Testis (tissue), 3 donors: ENCODE data around the gene PCYT2. TPM values are rescaled to one million over a fixed set of nuclear protein-coding genes. Genes with fewer than 3 reads are reported as not detected.

ENCODE experiments used
- DNase-seq: peaks from one replicate; pipeline ENCODE4 v3.0.0-alpha.2; 2019
- H3K27ac ChIP-seq, 2 donors: fragments of 200-600 bp; sonication (generic); one replicate each; pipeline ENCODE4 v1.5.1; 2019
- H3K27me3 ChIP-seq: fragments of 200-600 bp; sonication (generic); one replicate; pipeline ENCODE4 v1.5.1; 2019
- H3K36me3 ChIP-seq: fragments of 200-600 bp; sonication (generic); one replicate; pipeline ENCODE4 v1.5.1; 2017; ENCODE audit warnings: low read depth; ENCODE audit errors: missing control alignments
- H3K4me1 ChIP-seq: fragments of 200-600 bp; sonication (generic); one replicate; pipeline ENCODE4 v1.5.1; 2019
- H3K4me3 ChIP-seq, 2 donors: fragments of 200-600 bp; sonication (generic); one replicate each; pipeline ENCODE4 v1.5.1; 2017 to 2019
- H3K9me3 ChIP-seq: fragments of 200-600 bp; sonication (generic); one replicate; pipeline ENCODE4 v1.5.1; 2017
- POLR2A ChIP-seq: fragments of 450-650 bp; IDR thresholded peaks from one replicate; pipeline ENCODE4 v1.6.1; 2017; ENCODE audit warnings: antibody characterized with exemption, mild to moderate bottlenecking, moderate library complexity
- WGBS, 2 donors: methylation state at CpG; one replicate each; pipeline ENCODE4 v1.1.5; 2018; 5-methylcytosine and 5-hydroxymethylcytosine counted together
- intact Hi-C: fragments of 100-400 bp; cut with DNase I; formaldehyde crosslinking; loops from one replicate; pipeline ENCODE4 v1.15.1; 2023; ENCODE audit warnings: low total_unique reads
- polyA plus RNA-seq: library from polyadenylated mRNA; stranded (reverse); fragments of 350-450 nt; fragmentation: Illumina TruSeq; extraction: RNeasy Lipid Tissue Mini Kit (QIAGEN cat#74804); gene quantifications from one replicate; pipeline ENCODE4 v1.2.3, GENCODE V29; 2014; ENCODE audit warnings: low read depth, low replicate concordance; ENCODE audit not compliant: insufficient read depth
- total RNA-seq, 2 donors: library from RNA; depleted of rRNA; stranded (reverse); fragments of >200 nt; gene quantifications; one replicate each; pipeline ENCODE4 v1.2.3, GENCODE V29; 2016
- TF ChIP-seq, protein P1 (sequence below), 3 experiments: fragments of 450-650 bp in 2 of 3; fragments of 200-600 bp in 1 of 3; sonication (generic) in 1 of 3; IDR thresholded peaks; one replicate each; pipeline ENCODE4 v1.5.1; 2016 to 2019; ENCODE audit warnings: antibody characterized with exemption in 3 of 3, mild to moderate bottlenecking in 2 of 3, moderate library complexity in 1 of 3

Gene PCYT2
- total and polyA plus RNA-seq, 3 donors from 2014 or later: 171 to 488 (median 438) TPM

DNA sequence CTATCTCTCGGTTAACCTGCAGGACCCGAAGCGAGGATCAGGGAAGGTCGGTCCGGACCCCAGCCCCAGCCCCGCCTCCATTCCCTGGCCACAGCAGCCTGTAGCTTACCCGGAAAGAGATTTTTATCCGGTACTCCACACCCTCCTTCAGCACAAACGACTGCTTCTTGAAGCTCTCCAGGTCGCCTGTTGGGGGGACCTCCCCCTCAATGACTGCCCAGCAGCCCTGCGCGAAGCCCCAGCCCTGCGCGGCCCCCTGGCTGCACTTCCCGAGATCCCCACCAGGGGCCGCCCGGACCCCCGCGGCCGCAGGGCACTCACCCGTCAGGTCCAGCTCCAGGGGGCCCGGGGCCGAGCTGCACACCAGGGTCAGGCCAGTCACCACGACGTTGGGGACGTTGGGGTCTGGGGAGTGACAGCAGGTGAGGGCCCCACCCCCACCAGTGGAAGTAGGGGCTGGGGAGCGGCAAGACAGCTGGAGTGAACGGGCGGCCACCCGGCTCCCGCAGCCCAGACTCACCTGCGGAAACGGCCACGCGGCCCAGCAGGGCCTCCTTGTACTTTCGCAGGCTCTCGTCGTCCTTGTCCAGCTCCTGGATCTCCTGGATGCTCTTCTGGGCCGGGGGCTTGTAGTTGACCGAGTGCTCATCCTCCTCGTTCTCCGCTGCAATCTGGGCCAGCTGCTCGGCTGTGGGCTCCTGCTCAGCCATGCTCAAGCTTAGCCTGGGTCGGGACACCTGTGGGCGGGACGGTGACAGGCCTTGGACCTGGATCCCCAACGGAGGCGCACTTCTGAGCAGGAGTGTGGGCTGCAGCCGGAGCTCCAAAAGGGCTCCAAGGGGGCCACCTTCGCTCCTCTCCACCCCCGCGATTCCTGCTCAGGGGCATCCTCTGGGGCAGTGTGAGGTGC is 41.7 kb downstream of the PCYT2 start:
- 25 to 32% methylated on average over 19 to 45 of the region's 52 CpGs for WGBS, 2 donors
- peak overlapping the region; percentile 80 to 99 for H3K27ac ChIP-seq
- H3K9me3 ChIP-seq: no peaks in the 10 kb centered on the region
- H3K4me3 ChIP-seq: peak overlapping the region; percentile 77 to 92
- TF ChIP-seq, protein P1, sequence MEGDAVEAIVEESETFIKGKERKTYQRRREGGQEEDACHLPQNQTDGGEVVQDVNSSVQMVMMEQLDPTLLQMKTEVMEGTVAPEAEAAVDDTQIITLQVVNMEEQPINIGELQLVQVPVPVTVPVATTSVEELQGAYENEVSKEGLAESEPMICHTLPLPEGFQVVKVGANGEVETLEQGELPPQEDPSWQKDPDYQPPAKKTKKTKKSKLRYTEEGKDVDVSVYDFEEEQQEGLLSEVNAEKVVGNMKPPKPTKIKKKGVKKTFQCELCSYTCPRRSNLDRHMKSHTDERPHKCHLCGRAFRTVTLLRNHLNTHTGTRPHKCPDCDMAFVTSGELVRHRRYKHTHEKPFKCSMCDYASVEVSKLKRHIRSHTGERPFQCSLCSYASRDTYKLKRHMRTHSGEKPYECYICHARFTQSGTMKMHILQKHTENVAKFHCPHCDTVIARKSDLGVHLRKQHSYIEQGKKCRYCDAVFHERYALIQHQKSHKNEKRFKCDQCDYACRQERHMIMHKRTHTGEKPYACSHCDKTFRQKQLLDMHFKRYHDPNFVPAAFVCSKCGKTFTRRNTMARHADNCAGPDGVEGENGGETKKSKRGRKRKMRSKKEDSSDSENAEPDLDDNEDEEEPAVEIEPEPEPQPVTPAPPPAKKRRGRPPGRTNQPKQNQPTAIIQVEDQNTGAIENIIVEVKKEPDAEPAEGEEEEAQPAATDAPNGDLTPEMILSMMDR (IDR thresholded peaks at IDR 0.05): peak; percentile 83 to 94 (median 84)
- TF ChIP-seq POLR2A: no peak
- no peaks in the 10 kb centered on the region for H3K36me3 ChIP-seq
- intact Hi-C loops: no loop called here
- H3K4me1 ChIP-seq: peaks cover 51% of the 10 kb centered on the region
- H3K27me3 ChIP-seq: no peaks in the 10 kb centered on the region
- DNase-seq: peak; percentile 47

DNA sequence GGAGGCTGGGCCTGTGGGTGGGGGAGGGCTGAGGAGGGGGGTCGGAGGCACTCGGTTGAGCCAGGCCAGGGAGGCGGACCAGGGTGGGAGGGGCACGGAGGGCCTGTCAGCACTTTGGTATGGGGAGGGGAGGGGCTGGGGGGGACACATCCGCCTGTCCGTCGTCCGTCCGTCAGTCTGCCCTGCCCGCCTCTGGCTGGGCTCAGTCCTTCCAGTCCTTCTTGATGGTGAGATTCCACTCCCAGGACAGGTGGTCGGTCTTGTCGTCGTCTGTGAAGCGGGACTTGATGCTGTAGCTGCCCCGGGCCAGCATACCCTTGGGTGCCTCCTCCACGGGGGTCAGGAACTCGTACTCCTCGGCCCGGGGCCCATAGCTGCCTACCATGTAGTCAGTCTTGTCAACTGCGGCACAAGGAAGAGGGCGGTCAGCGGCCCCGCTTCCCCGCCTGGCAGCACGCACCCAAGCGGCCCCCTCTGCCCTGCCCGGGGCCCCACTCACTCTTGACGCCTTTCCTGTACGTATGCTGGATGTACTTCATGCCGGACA is 42.5 kb downstream of the PCYT2 start:
- DNase-seq: no peak
- WGBS, 2 donors: 39 to 55% methylated on average over 13 to 30 of the region's 30 CpGs
- H3K4me1 ChIP-seq: peaks cover 51% of the 10 kb centered on the region
- H3K4me3 ChIP-seq: no peak overlapping the region
- intact Hi-C loops: no loop called here
- no peaks in the 10 kb centered on the region for H3K36me3 ChIP-seq
- no peaks in the 10 kb centered on the region for H3K27me3 ChIP-seq
- peak overlapping the region; percentile 31 to 99 for H3K27ac ChIP-seq
- H3K9me3 ChIP-seq: no peaks in the 10 kb centered on the region
- TF ChIP-seq POLR2A: no peak
- TF ChIP-seq, protein P1 (IDR thresholded peaks at IDR 0.05): no peak

DNA sequence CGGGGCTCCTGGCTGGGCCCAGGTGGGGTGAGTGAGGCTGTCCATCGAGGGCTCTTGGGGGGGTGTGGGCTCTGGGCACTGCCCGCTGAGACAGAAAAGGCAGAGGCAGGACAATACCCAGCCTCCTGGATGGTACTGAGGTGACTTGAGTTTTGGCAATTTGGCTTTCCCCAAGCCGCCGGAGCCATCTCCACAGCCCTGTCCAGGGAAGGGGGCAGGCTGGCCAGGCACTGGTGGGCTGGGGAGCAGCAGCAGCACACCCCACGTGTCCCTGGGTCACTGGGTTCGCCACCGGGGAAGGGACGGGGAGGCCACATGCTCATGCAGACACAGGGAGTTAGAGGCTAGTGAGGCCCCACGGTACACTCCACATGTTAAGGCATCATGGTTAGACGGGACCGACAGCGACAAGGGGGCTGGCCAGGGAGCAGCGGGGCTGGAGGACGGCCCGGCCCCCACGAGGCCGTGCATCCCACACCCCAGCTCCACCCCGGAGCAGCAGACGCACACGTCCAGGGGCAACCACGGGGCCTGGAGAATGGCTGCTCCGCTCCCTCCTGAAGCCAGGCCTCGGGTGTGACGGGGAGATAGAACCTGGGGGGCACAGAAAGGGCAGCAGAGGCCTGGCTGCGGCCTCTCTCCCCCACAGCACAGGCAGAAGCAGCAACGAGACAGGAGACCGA is 43.1 kb downstream of the PCYT2 start:
- DNase-seq: no peak
- WGBS, 2 donors: 54 to 66% methylated on average over 13 to 28 of the region's 28 CpGs
- no peaks in the 10 kb centered on the region for H3K9me3 ChIP-seq
- intact Hi-C loops: no loop called here
- no peaks in the 10 kb centered on the region for H3K36me3 ChIP-seq
- no peak for TF ChIP-seq POLR2A
- TF ChIP-seq, protein P1 (IDR thresholded peaks at IDR 0.05): no peak
- no peaks in the 10 kb centered on the region for H3K27me3 ChIP-seq
- peak overlapping the region; percentile 31 to 54 for H3K27ac ChIP-seq
- H3K4me3 ChIP-seq: no peak overlapping the region
- peaks cover 51% of the 10 kb centered on the region for H3K4me1 ChIP-seq

DNA sequence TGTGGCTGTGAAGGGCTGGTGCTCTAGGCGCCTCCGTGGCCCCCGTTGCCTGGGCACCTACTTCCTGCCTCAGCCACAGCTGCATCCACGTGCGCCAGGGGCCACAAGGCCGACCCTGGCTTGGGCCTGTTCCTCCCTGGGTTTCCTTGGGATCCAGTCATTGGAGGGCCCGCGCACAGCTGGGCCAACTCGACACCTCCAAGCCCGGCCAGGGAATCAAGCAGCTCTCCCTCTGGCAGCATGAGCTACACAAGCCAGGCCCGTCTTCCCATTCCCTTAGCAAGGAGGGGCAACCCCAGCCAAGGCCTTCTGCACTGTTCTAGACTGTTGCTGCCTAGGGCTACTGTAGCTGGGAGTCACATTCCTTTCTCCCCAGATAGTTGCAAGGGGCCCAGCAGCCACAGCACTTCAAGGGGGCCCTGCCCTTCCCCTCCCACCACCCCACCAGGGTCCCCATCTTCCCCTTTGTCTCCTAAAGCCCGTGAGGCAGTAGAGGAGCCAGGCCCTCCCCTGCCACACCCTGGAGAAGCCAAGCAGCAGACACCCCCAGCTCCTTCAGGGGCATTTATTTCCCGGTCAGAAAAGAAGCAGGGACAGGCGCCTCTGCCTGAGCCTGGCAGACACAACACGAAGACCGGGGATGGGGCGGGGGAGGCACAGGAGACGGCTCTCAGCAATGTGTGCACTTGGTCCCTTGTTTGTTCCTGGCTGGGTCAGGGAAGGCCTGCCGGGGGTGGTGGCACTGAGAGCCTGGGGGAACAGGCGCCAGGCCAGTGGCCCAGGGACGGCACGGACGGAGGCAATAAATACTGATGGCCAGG is 43.8 kb downstream of the PCYT2 start:
- Histone ChIP-seq H3K27me3 (no peaks in the 10 kb centered on the region), H3K4me1 (peaks cover 51% of the 10 kb centered on the region), H3K9me3 (no peaks in the 10 kb centered on the region), H3K36me3 (no peaks in the 10 kb centered on the region), H3K27ac (peak overlapping the region in 1 of 2 donors; percentile 54), H3K4me3 (no peak overlapping the region)
- DNase-seq: peak; percentile 58
- WGBS, 2 donors: 47 to 67% methylated on average over 12 to 23 of the region's 23 CpGs
- intact Hi-C loops: no loop called here
- no peak for TF ChIP-seq POLR2A
- TF ChIP-seq, protein P1 (IDR thresholded peaks at IDR 0.05): no peak
